ENCODE data around the gene CDKN1B.

CDKN1B gene

DNA sequence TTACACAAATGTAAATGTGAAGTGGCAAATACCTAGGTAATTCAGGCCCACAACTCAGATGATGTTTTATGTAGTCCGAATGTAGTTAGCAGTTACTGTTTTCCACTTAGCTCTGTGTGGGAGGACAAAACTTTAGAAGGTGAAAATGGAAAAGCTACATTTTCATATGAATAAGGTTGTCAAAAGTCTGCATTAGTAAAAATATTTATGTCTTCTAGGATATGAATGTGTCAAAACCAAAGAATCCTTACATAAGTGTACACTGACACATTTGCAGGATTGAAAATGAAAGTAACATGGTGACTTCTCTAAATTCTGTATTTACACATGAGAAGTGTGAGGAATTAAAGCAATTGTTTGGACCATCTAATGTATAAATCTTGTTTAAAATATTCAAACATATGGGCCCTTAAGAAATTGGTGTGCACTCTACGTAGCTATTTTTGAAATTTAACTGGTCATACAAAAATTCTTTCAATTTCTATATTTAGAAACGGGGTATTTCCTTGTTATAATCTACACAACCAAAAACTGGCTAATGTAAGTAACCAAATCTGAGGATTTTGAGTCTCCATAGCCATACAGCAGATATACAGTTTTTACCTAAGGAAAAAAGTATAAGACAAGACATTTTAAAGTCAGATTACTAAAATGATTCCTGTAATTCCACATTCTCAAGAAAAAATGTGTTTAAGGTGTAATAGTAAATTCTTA is 5.4 kb downstream of the CDKN1B start:
- H3K4me3 ChIP-seq (ENCODE audit: low read length), result peak overlapping the region; percentile 93
- DNase-seq (ENCODE audit: low read depth), result no peak
- TF ChIP-seq, protein P1, sequence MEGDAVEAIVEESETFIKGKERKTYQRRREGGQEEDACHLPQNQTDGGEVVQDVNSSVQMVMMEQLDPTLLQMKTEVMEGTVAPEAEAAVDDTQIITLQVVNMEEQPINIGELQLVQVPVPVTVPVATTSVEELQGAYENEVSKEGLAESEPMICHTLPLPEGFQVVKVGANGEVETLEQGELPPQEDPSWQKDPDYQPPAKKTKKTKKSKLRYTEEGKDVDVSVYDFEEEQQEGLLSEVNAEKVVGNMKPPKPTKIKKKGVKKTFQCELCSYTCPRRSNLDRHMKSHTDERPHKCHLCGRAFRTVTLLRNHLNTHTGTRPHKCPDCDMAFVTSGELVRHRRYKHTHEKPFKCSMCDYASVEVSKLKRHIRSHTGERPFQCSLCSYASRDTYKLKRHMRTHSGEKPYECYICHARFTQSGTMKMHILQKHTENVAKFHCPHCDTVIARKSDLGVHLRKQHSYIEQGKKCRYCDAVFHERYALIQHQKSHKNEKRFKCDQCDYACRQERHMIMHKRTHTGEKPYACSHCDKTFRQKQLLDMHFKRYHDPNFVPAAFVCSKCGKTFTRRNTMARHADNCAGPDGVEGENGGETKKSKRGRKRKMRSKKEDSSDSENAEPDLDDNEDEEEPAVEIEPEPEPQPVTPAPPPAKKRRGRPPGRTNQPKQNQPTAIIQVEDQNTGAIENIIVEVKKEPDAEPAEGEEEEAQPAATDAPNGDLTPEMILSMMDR (conservative IDR thresholded peaks at IDR 0.05; ENCODE audit: low read length), result no peak

GRCh38 chr12:12723149-12723680 is 6.0 kb downstream of the CDKN1B start:
- TF ChIP-seq, protein P1 (conservative IDR thresholded peaks at IDR 0.05; ENCODE audit: low read length), result no peak

GRCh38 chr12:12723681-12724420 is 6.7 kb downstream of the CDKN1B start:
- peak; percentile 26 for DNase-seq (ENCODE audit: low read depth)
- TF ChIP-seq, protein P1 (conservative IDR thresholded peaks at IDR 0.05; ENCODE audit: low read length), result no peak
- peak overlapping the region; percentile 93 for H3K4me3 ChIP-seq (ENCODE audit: low read length)

More at GRCh38 chr12:12723149-12723680, 6.0 kb downstream of the CDKN1B start:
- H3K4me3 ChIP-seq (ENCODE audit: low read length), result peak overlapping the region; percentile 93
- no peak for DNase-seq (ENCODE audit: low read depth)

GRCh38 chr12:12724421-12725085 is 7.4 kb downstream of the CDKN1B start:
- TF ChIP-seq, protein P1 (conservative IDR thresholded peaks at IDR 0.05; ENCODE audit: low read length), result no peak
- peak overlapping the region; percentile 93 for H3K4me3 ChIP-seq (ENCODE audit: low read length)
- DNase-seq (ENCODE audit: low read depth), result no peak

GRCh38 chr12:12725086-12725955 is 8.2 kb downstream of the CDKN1B start:
- TF ChIP-seq, protein P1 (conservative IDR thresholded peaks at IDR 0.05; ENCODE audit: low read length), result no peak; the same call in 1 of the 2 replicates
- peak; percentile 100 for DNase-seq (ENCODE audit: low read depth)
- peak overlapping the region; percentile 93 for H3K4me3 ChIP-seq (ENCODE audit: low read length)

DNA sequence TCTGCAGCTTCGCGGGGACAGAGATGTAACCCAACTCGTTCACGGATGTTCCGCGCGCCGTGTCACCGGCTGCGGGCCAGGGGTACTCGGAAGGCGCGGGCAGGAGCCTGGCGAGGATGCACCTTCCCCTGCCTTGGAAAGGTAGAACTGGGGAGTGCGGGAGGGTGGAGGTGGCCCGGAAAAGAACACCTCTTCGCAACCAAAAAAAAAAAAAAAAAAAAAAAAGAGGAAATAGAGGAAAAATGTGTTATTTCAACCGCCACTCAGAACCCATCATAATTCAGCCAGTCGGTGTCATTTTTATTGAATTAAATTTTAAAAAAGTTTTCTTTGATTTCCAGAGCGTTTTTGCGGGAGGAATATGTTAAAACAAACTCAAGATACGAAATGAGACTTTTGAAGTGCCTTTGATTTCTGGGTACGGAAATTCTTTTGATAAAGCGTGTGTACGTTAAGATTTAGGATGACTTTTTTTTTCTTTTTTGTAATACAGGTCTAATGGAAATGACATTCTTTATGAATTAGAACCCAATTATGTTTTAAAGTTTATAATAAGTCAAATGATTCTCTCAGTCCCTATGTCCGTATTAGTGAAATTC is 8.9 kb downstream of the CDKN1B start:
- TF ChIP-seq, protein P1 (conservative IDR thresholded peaks at IDR 0.05; ENCODE audit: low read length), result no peak
- DNase-seq (ENCODE audit: low read depth), result no peak
- H3K4me3 ChIP-seq (ENCODE audit: low read length), result peak overlapping the region; percentile 93

Data from AG10803 (cell line).